Measurements from ENCODE around the gene SPATA3. TPM values are rescaled to one million over a fixed set of nuclear protein-coding genes. Genes with fewer than 3 reads are reported as not detected.
A peak's percentile ranks its signal among the peaks of the same experiment; 100 is the strongest.

Gene SPATA3
- total RNA-seq, 1 donor from 2014 or later: not detected

GRCh38 chr2:231008131-231008530 lies 12.2 kb downstream of the SPATA3 start:
- no peak for FAIRE-seq
- no peak for DNase-seq (ENCODE audit: low read depth)
- Histone ChIP-seq H3K4me3 (ENCODE audit: low read depth, low read length) (no peak overlapping the region), H3K27me3 (ENCODE audit: control insufficient read depth, insufficient read depth, low read length) (peaks cover 5% of the 10 kb centered on the region), H3K36me3 (ENCODE audit: control insufficient read depth, insufficient read depth, low read length) (no peaks in the 10 kb centered on the region)
- TF ChIP-seq CTCF (IDR thresholded peaks at IDR 0.05; ENCODE audit: insufficient read depth, low read length, severe bottlenecking): no peak

DNA sequence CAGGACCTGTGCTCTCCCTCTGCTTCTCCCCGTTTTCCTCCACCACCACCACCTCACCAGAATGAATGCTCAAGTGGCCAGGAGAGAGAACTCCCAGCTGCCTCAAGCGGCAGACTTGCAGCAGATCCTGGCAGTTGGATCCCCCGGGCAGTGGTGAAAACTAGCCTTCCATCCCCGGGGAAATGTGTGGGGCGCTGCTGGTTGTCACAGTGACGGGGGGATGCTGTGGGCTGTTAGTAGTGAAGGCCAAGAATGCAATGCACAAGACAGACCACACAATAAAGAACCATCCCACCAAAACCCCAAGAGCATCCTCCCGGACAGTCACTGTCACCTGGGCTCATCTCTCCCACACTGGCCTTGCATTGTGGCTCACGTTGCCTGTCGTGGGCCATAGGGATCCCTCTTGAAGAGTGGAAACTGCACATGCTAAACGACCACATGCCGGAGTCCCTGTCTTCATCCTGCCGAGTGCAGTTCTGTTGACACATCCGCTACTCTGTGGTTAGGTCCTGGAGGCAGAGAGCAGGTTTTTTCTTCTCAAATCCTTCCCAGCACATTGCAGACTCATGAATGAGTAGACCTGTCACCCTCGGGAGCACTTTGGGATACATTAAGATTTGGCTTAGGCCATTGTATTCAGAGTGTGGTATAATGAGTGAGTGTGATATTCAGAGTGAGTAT lies 13.5 kb downstream of the SPATA3 start:
- no peak for TF ChIP-seq CTCF (IDR thresholded peaks at IDR 0.05; ENCODE audit: insufficient read depth, low read length, severe bottlenecking)
- H3K4me3 ChIP-seq (ENCODE audit: low read depth, low read length): no peak overlapping the region
- DNase-seq (ENCODE audit: low read depth) (no peak), FAIRE-seq (no peak)
- peaks cover 5% of the 10 kb centered on the region for H3K27me3 ChIP-seq (ENCODE audit: control insufficient read depth, insufficient read depth, low read length)
- H3K36me3 ChIP-seq (ENCODE audit: control insufficient read depth, insufficient read depth, low read length): no peaks in the 10 kb centered on the region

DNA sequence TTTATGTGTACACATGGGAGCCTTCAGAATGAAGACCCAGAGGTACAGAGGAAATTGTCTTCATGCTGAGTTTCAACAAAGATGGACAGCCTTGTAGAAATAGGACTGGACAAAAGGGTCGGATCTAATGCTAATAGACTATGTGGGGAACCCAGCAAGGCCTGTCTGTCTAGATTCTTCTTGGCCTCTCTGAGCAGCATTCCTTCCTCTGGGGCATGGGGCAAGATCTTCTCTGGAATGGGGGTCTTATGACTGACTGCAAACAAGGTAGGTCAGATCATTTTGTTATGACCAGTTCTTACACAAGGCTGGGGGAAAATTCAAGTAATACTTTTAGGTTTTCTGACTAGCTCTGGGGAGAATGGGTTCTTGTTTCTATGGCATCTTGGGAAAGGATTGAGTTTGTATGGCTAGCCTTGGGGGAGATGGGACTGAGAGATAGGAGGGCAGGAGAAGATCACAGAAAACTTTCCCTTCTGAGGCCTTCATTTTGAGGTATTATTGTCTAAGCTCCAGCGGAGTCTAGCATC lies 14.3 kb downstream of the SPATA3 start:
- FAIRE-seq (no peak), DNase-seq (ENCODE audit: low read depth) (no peak)
- Histone ChIP-seq H3K27me3 (ENCODE audit: control insufficient read depth, insufficient read depth, low read length) (peaks cover 5% of the 10 kb centered on the region), H3K4me3 (ENCODE audit: low read depth, low read length) (no peak overlapping the region), H3K36me3 (ENCODE audit: control insufficient read depth, insufficient read depth, low read length) (no peaks in the 10 kb centered on the region)
- no peak for TF ChIP-seq CTCF (IDR thresholded peaks at IDR 0.05; ENCODE audit: insufficient read depth, low read length, severe bottlenecking)

GRCh38 chr2:231011526-231011925 lies 15.6 kb downstream of the SPATA3 start:
- no peak for TF ChIP-seq CTCF (IDR thresholded peaks at IDR 0.05; ENCODE audit: insufficient read depth, low read length, severe bottlenecking)
- no peak for FAIRE-seq
- no peaks in the 10 kb centered on the region for H3K36me3 ChIP-seq (ENCODE audit: control insufficient read depth, insufficient read depth, low read length)
- no peak overlapping the region for H3K4me3 ChIP-seq (ENCODE audit: low read depth, low read length)
- H3K27me3 ChIP-seq (ENCODE audit: control insufficient read depth, insufficient read depth, low read length): peaks cover 5% of the 10 kb centered on the region
- DNase-seq (ENCODE audit: low read depth): no peak

DNA sequence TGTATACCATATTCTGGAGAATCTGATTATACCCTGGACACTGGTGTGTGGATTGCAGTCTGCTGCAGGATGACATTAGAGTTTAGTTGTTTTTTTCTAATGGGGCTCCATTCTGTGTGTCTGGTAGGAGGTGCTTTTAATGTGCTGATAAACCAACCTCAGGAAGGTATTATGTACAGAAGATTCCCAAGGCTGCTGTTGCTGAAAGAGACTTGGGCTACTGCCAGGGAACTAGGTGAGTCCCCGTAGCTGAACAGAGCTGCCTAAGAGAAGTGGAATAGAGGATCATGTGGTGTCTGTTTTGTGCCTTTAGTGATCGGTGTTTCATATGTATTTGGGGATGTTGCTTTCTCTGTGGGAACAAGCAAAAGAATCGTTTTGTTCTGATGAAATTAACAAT lies 16.5 kb downstream of the SPATA3 start:
- DNase-seq (ENCODE audit: low read depth): no peak
- FAIRE-seq: no peak
- H3K4me3 ChIP-seq (ENCODE audit: low read depth, low read length): no peak overlapping the region
- TF ChIP-seq CTCF (IDR thresholded peaks at IDR 0.05; ENCODE audit: insufficient read depth, low read length, severe bottlenecking): no peak
- H3K27me3 ChIP-seq (ENCODE audit: control insufficient read depth, insufficient read depth, low read length): peaks cover 5% of the 10 kb centered on the region
- H3K36me3 ChIP-seq (ENCODE audit: control insufficient read depth, insufficient read depth, low read length): no peaks in the 10 kb centered on the region

- Histone ChIP-seq H3K4me3 (ENCODE audit: low read depth, low read length) (no peak overlapping the region), H3K36me3 (ENCODE audit: control insufficient read depth, insufficient read depth, low read length) (no peaks in the 10 kb centered on the region), H3K27me3 (ENCODE audit: control insufficient read depth, insufficient read depth, low read length) (peaks cover 3% of the 10 kb centered on the region)
- no peak for TF ChIP-seq CTCF (IDR thresholded peaks at IDR 0.05; ENCODE audit: insufficient read depth, low read length, severe bottlenecking)
- DNase-seq (ENCODE audit: low read depth) (peak; percentile 30), FAIRE-seq (no peak)
Observed at GRCh38 chr2:231013820-231014219, 17.9 kb downstream of the SPATA3 start.

All from bronchial epithelial cell (primary cell).